Fibroblast of lung (primary cell): ENCODE results near the gene WNT3. TPM values are rescaled to one million over a fixed set of nuclear protein-coding genes. Genes with fewer than 3 reads are reported as not detected.
A peak's percentile ranks its signal among the peaks of the same experiment; 100 is the strongest.

Source experiments
- DNase-seq, 2 donors: peaks; one replicate each; pipeline versions ENCODE4 v3.0.0 to v3.0.0-alpha.2; 2010; ENCODE audit warnings: low read depth in 2 of 2
- H2AFZ ChIP-seq: 2 replicates; pipeline ENCODE4 v1.5.1; 2012; ENCODE audit warnings: low read length, control low read depth, inconsistent platforms
- H3K27ac ChIP-seq: 2 replicates; pipeline ENCODE4 v1.5.1; 2011; ENCODE audit warnings: low read length, control low read depth; ENCODE audit not compliant: insufficient read depth
- H3K27me3 ChIP-seq: 2 replicates; pipeline ENCODE4 v1.5.1; 2011; ENCODE audit warnings: mild to moderate bottlenecking, low read length; ENCODE audit not compliant: control insufficient read depth, insufficient read depth
- H3K36me3 ChIP-seq: 2 replicates; pipeline ENCODE4 v1.5.1; 2011; ENCODE audit warnings: low read length; ENCODE audit not compliant: control insufficient read depth, insufficient read depth
- H3K4me1 ChIP-seq: 2 replicates; pipeline ENCODE4 v1.5.1; 2011; ENCODE audit warnings: low read length; ENCODE audit not compliant: control insufficient read depth, insufficient read depth; ENCODE audit errors: extremely low read depth
- H3K4me2 ChIP-seq: 2 replicates; pipeline ENCODE4 v1.5.1; 2011; ENCODE audit warnings: low read length, control low read depth; ENCODE audit not compliant: insufficient read depth; ENCODE audit errors: extremely low read depth
- H3K4me3 ChIP-seq, 4 experiments: fragments of 200-600 bp in 1 of 4; sonication (generic) in 1 of 4; replicated peaks in 1 of 4; 2 replicates each; pipeline ENCODE4 v1.5.1; 2011 to 2016; ENCODE audit warnings: low read length in 4 of 4, low read depth in 3 of 4, mild to moderate bottlenecking in 3 of 4, control low read depth in 2 of 4, inconsistent platforms in 1 of 4, mixed read lengths in 1 of 4; ENCODE audit not compliant: insufficient read depth in 1 of 4; ENCODE audit errors: control extremely low read depth in 1 of 4
- H3K79me2 ChIP-seq: 2 replicates; pipeline ENCODE4 v1.5.1; 2012; ENCODE audit warnings: mild to moderate bottlenecking, low read length, inconsistent platforms; ENCODE audit not compliant: control insufficient read depth, insufficient read depth
- H3K9ac ChIP-seq: 2 replicates; pipeline ENCODE4 v1.5.1; 2011; ENCODE audit warnings: mild to moderate bottlenecking, low read length, control low read depth; ENCODE audit not compliant: insufficient read depth
- H3K9me3 ChIP-seq: 2 replicates; pipeline ENCODE4 v1.5.1; 2012; ENCODE audit warnings: low read depth, low read length; ENCODE audit not compliant: control insufficient read depth, insufficient read depth
- H4K20me1 ChIP-seq: 2 replicates; pipeline ENCODE4 v1.5.1; 2011; ENCODE audit warnings: low read length; ENCODE audit not compliant: control insufficient read depth, insufficient read depth; ENCODE audit errors: extremely low read depth
- EZH2 ChIP-seq: IDR thresholded peaks from 2 replicates; pipeline ENCODE4 v1.5.1; 2012; ENCODE audit warnings: low read length, control low read depth, mild to moderate bottlenecking; ENCODE audit errors: missing control alignments
- polyA plus RNA-seq, 2 donors: library from polyadenylated mRNA; depleted of rRNA in 1 of 2; stranded (reverse) in 1 of 2; unstranded in 1 of 2; fragments of >200 nt; gene quantifications; 2 replicates each; pipeline ENCODE4 v1.2.1, GENCODE V29; 2011 to 2012; ENCODE audit warnings: missing spikeins in 1 of 2
- total RNA-seq: library from RNA; depleted of rRNA; stranded (reverse); fragments of >200 nt; gene quantifications from 2 replicates; pipeline ENCODE4 v1.2.1, GENCODE V29; 2014
- TF ChIP-seq, protein P1 (sequence below), 2 donors: IDR thresholded peaks in 1 of 2; conservative IDR thresholded peaks in 1 of 2; 1 replicate in 1 of 2; 2 replicates in 1 of 2; pipeline ENCODE4 v1.5.1; 2011 to 2012; ENCODE audit warnings: low read length in 2 of 2, control low read depth in 1 of 2, inconsistent platforms in 1 of 2, low read depth in 1 of 2, mild to moderate bottlenecking in 1 of 2

WNT3 gene
- total and polyA plus RNA-seq, 2 donors (not counting 1 experiment from before 2014, with no cell fraction given), result 1.3 to 1.5 TPM

DNA sequence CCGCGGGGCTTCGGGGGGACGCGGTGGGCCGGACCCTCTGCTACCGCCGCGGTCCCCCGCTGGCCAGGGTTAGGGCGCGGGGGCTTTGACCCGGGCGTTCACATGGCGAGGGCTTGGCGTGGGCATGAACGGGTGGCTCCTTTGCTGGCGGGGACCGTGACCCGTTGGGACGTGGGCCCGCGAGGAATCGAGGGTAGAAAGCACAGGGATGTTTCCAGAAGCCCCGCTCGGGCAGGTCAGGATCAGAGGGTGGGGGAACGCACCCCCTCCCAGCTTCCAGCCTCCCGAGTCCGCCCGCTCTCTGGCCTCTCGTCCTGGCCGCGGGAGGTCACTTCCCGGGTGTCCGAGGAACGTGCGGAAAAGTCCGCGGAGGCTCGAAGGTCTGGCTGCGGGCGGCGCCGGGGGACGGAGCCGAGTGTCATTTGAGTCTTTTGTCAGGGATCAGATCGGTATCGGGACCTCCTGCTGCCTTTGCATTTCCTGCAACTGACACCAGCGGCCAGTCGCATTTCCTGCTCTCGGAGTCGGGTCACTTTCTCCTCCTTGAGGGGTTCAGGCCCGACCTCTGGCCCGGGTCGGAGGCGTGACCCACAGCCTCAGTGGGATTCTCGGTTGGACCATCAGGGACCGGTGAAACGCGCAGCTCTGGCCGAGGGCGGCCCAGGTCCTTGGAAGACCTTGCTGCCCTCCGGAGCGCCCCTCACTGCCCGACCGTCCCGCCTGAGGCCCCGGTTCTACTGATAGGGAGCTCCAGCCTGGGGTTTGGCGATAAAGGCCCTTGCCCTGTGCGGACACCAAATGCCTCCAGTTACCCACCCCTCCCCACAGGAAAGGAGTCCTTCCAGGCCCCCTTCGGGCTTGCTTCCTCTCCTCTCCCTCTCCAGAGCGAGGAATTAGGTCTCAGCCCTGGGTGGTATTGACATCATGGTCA lies 702 bp upstream of the WNT3 start:
- peak overlapping the region in 2 of 4 experiments; percentile 7 to 8 for H3K4me3 ChIP-seq
- no peak overlapping the region for H3K27ac ChIP-seq
- TF ChIP-seq, protein P1, sequence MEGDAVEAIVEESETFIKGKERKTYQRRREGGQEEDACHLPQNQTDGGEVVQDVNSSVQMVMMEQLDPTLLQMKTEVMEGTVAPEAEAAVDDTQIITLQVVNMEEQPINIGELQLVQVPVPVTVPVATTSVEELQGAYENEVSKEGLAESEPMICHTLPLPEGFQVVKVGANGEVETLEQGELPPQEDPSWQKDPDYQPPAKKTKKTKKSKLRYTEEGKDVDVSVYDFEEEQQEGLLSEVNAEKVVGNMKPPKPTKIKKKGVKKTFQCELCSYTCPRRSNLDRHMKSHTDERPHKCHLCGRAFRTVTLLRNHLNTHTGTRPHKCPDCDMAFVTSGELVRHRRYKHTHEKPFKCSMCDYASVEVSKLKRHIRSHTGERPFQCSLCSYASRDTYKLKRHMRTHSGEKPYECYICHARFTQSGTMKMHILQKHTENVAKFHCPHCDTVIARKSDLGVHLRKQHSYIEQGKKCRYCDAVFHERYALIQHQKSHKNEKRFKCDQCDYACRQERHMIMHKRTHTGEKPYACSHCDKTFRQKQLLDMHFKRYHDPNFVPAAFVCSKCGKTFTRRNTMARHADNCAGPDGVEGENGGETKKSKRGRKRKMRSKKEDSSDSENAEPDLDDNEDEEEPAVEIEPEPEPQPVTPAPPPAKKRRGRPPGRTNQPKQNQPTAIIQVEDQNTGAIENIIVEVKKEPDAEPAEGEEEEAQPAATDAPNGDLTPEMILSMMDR (conservative IDR thresholded peaks at IDR 0.05 in 1 of 2, IDR thresholded peaks at IDR 0.05 in 1 of 2; ENCODE audit: low read depth in 1 of 2, low read length in 2 of 2), result no peak
- peak; percentile 94 for TF ChIP-seq EZH2
- no peaks in the 10 kb centered on the region for H3K4me1 ChIP-seq
- no peaks in the 10 kb centered on the region for H3K79me2 ChIP-seq
- peak overlapping the region; percentile 23 for H3K4me2 ChIP-seq
- peaks cover 69% of the 10 kb centered on the region for H3K27me3 ChIP-seq
- H4K20me1 ChIP-seq, result no peaks in the 10 kb centered on the region
- no peak overlapping the region for H3K9ac ChIP-seq
- DNase-seq, result no peak
- no peaks in the 10 kb centered on the region for H3K36me3 ChIP-seq
- H2AFZ ChIP-seq, result no peak overlapping the region
- H3K9me3 ChIP-seq, result no peaks in the 10 kb centered on the region

DNA sequence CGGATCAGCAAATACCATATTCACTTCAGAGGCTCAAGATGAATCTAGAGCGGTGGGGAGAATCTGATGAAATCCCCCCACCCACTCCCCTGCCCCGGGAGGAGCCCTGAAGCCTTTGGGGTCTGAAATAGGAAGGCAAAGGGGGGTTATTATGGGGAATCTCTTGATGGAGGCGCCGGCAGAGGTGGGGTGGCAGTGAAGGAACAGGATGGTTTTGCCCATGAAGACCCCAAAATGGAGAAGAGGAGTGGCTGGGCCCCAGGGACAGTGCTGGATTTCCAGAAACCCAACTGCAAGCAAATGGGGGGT lies 637 bp downstream of the WNT3 start:
- peaks cover 79% of the 10 kb centered on the region for H3K27me3 ChIP-seq
- no peak for DNase-seq
- H3K4me2 ChIP-seq, result no peak overlapping the region
- no peaks in the 10 kb centered on the region for H3K79me2 ChIP-seq
- no peak overlapping the region for H3K27ac ChIP-seq
- no peak overlapping the region for H3K9ac ChIP-seq
- TF ChIP-seq, protein P1 (conservative IDR thresholded peaks at IDR 0.05 in 1 of 2, IDR thresholded peaks at IDR 0.05 in 1 of 2; ENCODE audit: low read depth in 1 of 2, low read length in 2 of 2), result no peak
- no peak for TF ChIP-seq EZH2
- H2AFZ ChIP-seq, result no peak overlapping the region
- no peak overlapping the region for H3K4me3 ChIP-seq
- no peaks in the 10 kb centered on the region for H4K20me1 ChIP-seq
- H3K36me3 ChIP-seq, result no peaks in the 10 kb centered on the region
- no peaks in the 10 kb centered on the region for H3K9me3 ChIP-seq
- no peaks in the 10 kb centered on the region for H3K4me1 ChIP-seq

DNA sequence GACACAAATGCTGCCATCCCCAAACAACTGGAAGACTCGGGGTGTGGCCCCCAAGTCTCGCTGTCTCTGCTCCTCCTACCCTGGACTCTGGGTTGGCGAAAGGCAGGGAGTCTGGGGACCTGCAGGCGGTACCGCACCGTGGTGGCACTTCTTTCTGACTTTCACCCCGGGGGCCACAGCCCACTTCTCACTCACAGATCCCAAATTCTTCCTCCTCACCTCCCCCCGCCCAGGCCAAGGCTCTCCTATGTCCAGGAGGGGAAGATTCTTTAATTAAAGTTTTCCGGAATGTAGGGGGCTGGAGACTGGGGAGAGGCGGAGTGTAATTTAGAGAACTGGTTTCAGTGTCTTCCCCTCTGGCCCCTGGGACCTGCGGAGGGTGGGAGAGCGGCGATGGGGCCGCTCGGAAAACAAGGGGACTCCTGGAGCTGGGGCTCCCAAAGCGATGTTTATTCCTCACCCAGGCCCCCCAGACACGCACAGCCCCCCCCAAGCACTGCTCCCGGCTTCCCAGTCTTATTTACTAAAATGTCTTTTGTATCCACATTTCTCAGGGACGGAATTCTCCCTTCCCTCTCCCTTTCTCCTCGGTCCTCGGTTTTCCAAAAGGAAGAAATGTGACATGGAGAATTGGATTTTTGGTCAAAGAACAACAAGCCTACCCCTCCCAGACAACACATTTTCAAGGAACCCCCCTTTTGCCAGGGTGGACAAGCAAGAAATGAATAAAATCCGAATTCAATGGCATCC lies 1.2 kb downstream of the WNT3 start:
- TF ChIP-seq, protein P1 (conservative IDR thresholded peaks at IDR 0.05 in 1 of 2, IDR thresholded peaks at IDR 0.05 in 1 of 2; ENCODE audit: low read depth in 1 of 2, low read length in 2 of 2), result no peak
- peak; percentile 41 for TF ChIP-seq EZH2
- no peaks in the 10 kb centered on the region for H3K9me3 ChIP-seq
- H2AFZ ChIP-seq, result no peak overlapping the region
- no peaks in the 10 kb centered on the region for H3K4me1 ChIP-seq
- no peak overlapping the region for H3K4me2 ChIP-seq
- no peak overlapping the region for H3K9ac ChIP-seq
- H3K4me3 ChIP-seq, result no peak overlapping the region
- no peaks in the 10 kb centered on the region for H4K20me1 ChIP-seq
- H3K27ac ChIP-seq, result no peak overlapping the region
- peaks cover 76% of the 10 kb centered on the region for H3K27me3 ChIP-seq
- H3K79me2 ChIP-seq, result no peaks in the 10 kb centered on the region
- no peaks in the 10 kb centered on the region for H3K36me3 ChIP-seq
- no peak for DNase-seq
